Stomach (tissue), 9 donors: ENCODE data around the gene BBS4. TPM values are rescaled to one million over a fixed set of nuclear protein-coding genes. Genes with fewer than 3 reads are reported as not detected.

ENCODE experiments used
- DNase-seq, 2 donors: peaks; one replicate each; pipeline versions ENCODE4 v3.0.0 to v3.0.0-alpha.2; 2013 to 2019
- H3K27ac ChIP-seq, 5 donors: fragments of 200-600 bp in 4 of 5; sonication (generic) in 4 of 5; one replicate each; pipeline ENCODE4 v1.5.1; 2013 to 2019; ENCODE audit warnings: mild to moderate bottlenecking in 1 of 5, moderate library complexity in 1 of 5
- H3K27me3 ChIP-seq, 3 donors: fragments of 200-600 bp; sonication (generic); one replicate each; pipeline ENCODE4 v1.5.1; 2017 to 2019; ENCODE audit warnings: mixed run types in 1 of 3
- H3K36me3 ChIP-seq, 4 donors: fragments of 200-600 bp; sonication (generic); 1 replicate in 3 of 4; 2 replicates in 1 of 4; pipeline ENCODE4 v1.5.1; 2016 to 2019
- H3K4me1 ChIP-seq, 4 donors: fragments of 200-600 bp; sonication (generic); one replicate each; pipeline ENCODE4 v1.5.1; 2016 to 2019
- H3K4me3 ChIP-seq, 4 donors: fragments of 200-600 bp; sonication (generic) in 3 of 4; one replicate each; pipeline ENCODE4 v1.5.1; 2016 to 2019; ENCODE audit warnings: mild to moderate bottlenecking in 1 of 4
- H3K9me3 ChIP-seq, 4 donors: fragments of 200-600 bp; sonication (generic); one replicate each; pipeline ENCODE4 v1.5.1; 2016 to 2019
- EP300 ChIP-seq: sonication (generic); formaldehyde crosslinking; IDR thresholded peaks from one replicate; pipeline ENCODE4 v1.6.1; 2017; ENCODE audit warnings: antibody characterized with exemption
- POLR2A ChIP-seq, 4 donors: fragments of 450-650 bp; IDR thresholded peaks; one replicate each; pipeline ENCODE4 v1.6.1; 2016; ENCODE audit warnings: antibody characterized with exemption in 4 of 4, control low read depth in 2 of 4, mild to moderate bottlenecking in 1 of 4, moderate library complexity in 1 of 4
- POLR2AphosphoS5 ChIP-seq, 3 donors: sonication (generic); formaldehyde crosslinking; IDR thresholded peaks; one replicate each; pipeline ENCODE4 v1.6.1; 2016; ENCODE audit warnings: antibody characterized with exemption in 3 of 3
- WGBS, 5 donors: extraction: QIAGEN DNeasy Blood & Tissue Kit in 3 of 5; methylation state at CpG; one replicate each; pipeline versions ENCODE4 v1.1.5 to v1.1.7; 2013 to 2018; 5-methylcytosine and 5-hydroxymethylcytosine counted together
- intact Hi-C: fragments of 100-400 bp; cut with DNase I; formaldehyde crosslinking; loops from one replicate; pipeline ENCODE4 v1.15.1; 2023; ENCODE audit warnings: low total_unique reads
- polyA plus RNA-seq, 3 donors: library from polyadenylated mRNA; stranded (reverse); fragments of 200-250 nt; gene quantifications; one replicate each; pipeline ENCODE4 v1.2.3, GENCODE V29; 2013
- total RNA-seq, 5 donors: library from RNA; depleted of rRNA; stranded (reverse); fragments of >200 nt; gene quantifications; one replicate each; pipeline versions ENCODE4 v1.1.0 to v1.2.3, GENCODE V29; 2014 to 2016
- TF ChIP-seq, protein P1 (sequence below), 7 experiments: fragments of 450-650 bp in 4 of 7; fragments of 200-600 bp in 3 of 7; sonication (generic) in 3 of 7; IDR thresholded peaks; one replicate each; pipeline ENCODE4 v1.5.1; 2016 to 2019; ENCODE audit warnings: antibody characterized with exemption in 7 of 7, control low read depth in 2 of 7, mild to moderate bottlenecking in 1 of 7
- donor health status: healthy with polysubstance abuse.
- donor health status: Bipolar disorder and iron deficiency.
- donor health status: healthy.

The BBS4 gene
- total and polyA plus RNA-seq, 8 donors, result 4.3 to 53.1 (median 17.5) TPM

DNA sequence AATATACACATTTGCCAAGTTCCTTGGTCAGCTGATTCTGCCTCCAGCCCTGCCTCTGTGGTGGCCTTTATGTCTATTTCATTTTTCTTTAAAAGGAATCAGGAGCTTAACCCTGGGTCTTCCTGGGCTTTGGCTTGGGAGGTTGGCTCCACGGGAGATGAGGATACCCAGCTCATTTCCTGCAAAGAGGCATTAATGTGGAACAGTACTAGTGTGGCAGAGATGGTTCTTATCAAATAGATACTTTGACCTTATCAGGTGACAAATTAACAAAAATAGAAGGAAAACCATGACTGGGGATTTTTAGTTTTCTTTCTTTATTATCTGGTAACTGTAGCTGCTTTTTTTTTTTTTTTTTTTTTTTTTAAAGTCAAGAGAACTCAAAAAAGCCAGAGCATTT lies 42.8 kb downstream of the BBS4 start:
- no peaks in the 10 kb centered on the region for H3K27me3 ChIP-seq
- WGBS, 5 donors, result 81 to 94% (median 90%) methylated on average over 1 of the region's 1 CpG
- no peak for TF ChIP-seq EP300
- TF ChIP-seq, protein P1, sequence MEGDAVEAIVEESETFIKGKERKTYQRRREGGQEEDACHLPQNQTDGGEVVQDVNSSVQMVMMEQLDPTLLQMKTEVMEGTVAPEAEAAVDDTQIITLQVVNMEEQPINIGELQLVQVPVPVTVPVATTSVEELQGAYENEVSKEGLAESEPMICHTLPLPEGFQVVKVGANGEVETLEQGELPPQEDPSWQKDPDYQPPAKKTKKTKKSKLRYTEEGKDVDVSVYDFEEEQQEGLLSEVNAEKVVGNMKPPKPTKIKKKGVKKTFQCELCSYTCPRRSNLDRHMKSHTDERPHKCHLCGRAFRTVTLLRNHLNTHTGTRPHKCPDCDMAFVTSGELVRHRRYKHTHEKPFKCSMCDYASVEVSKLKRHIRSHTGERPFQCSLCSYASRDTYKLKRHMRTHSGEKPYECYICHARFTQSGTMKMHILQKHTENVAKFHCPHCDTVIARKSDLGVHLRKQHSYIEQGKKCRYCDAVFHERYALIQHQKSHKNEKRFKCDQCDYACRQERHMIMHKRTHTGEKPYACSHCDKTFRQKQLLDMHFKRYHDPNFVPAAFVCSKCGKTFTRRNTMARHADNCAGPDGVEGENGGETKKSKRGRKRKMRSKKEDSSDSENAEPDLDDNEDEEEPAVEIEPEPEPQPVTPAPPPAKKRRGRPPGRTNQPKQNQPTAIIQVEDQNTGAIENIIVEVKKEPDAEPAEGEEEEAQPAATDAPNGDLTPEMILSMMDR (IDR thresholded peaks at IDR 0.05), result no peak
- TF ChIP-seq POLR2AphosphoS5 (IDR thresholded peaks at IDR 0.05), result no peak
- TF ChIP-seq POLR2A (IDR thresholded peaks at IDR 0.05), result no peak
- DNase-seq, result no peak
- intact Hi-C loops, result no loop called here
- H3K36me3 ChIP-seq, result peaks cover 12 to 88% (median 72%) of the 10 kb centered on the region in 4 donors
- no peak overlapping the region for H3K27ac ChIP-seq
- H3K4me3 ChIP-seq, result no peak overlapping the region
- H3K9me3 ChIP-seq, result no peaks in the 10 kb centered on the region
- no peaks in the 10 kb centered on the region for H3K4me1 ChIP-seq

GRCh38 chr15:72732086-72732485 lies 46.1 kb downstream of the BBS4 start:
- no peak overlapping the region for H3K27ac ChIP-seq
- H3K4me1 ChIP-seq, result peaks cover 0 to 5% (median 0%) of the 10 kb centered on the region in 4 donors
- no peaks in the 10 kb centered on the region for H3K9me3 ChIP-seq
- H3K4me3 ChIP-seq, result no peak overlapping the region
- no peaks in the 10 kb centered on the region for H3K27me3 ChIP-seq
- DNase-seq, result no peak
- intact Hi-C loops, result no loop called here
- H3K36me3 ChIP-seq, result peaks cover 26 to 89% (median 78%) of the 10 kb centered on the region in 4 donors
- no peak for TF ChIP-seq POLR2AphosphoS5 (IDR thresholded peaks at IDR 0.05)
- TF ChIP-seq, protein P1 (IDR thresholded peaks at IDR 0.05), result no peak
- no peak for TF ChIP-seq POLR2A (IDR thresholded peaks at IDR 0.05)
- TF ChIP-seq EP300, result no peak

GRCh38 chr15:72732516-72732915 lies 46.5 kb downstream of the BBS4 start:
- Histone ChIP-seq H3K4me3 (no peak overlapping the region), H3K36me3 (peaks cover 30 to 89% (median 79%) of the 10 kb centered on the region in 4 donors)
- intact Hi-C loops, result no loop called here

GRCh38 chr15:72733941-72734738 lies 48.1 kb downstream of the BBS4 start:
- no peaks in the 10 kb centered on the region for H3K27me3 ChIP-seq
- H3K9me3 ChIP-seq, result no peaks in the 10 kb centered on the region
- no peak overlapping the region for H3K27ac ChIP-seq
- peaks cover 0 to 10% (median 0%) of the 10 kb centered on the region in 4 donors for H3K4me1 ChIP-seq
- WGBS, 5 donors, result 65 to 78% (median 73%) methylated on average over 2 of the region's 2 CpGs
- H3K36me3 ChIP-seq, result peaks cover 38 to 92% (median 86%) of the 10 kb centered on the region in 4 donors
- no peak overlapping the region for H3K4me3 ChIP-seq
- TF ChIP-seq POLR2AphosphoS5 (IDR thresholded peaks at IDR 0.05) (no peak), POLR2A (IDR thresholded peaks at IDR 0.05) (no peak), EP300 (no peak)
- TF ChIP-seq, protein P1 (IDR thresholded peaks at IDR 0.05), result no peak
- DNase-seq, result no peak
- intact Hi-C loops, result no loop called here

More at GRCh38 chr15:72732516-72732915, 46.5 kb downstream of the BBS4 start:
- Histone ChIP-seq H3K27ac (no peak overlapping the region), H3K27me3 (no peaks in the 10 kb centered on the region), H3K4me1 (peaks cover 0 to 9% (median 0%) of the 10 kb centered on the region in 4 donors), H3K9me3 (no peaks in the 10 kb centered on the region)
- WGBS, 5 donors, result 89 to 93% (median 90%) methylated on average over 4 of the region's 4 CpGs
- no peak for DNase-seq
- no peak for TF ChIP-seq POLR2AphosphoS5 (IDR thresholded peaks at IDR 0.05)
- TF ChIP-seq EP300, result no peak
- TF ChIP-seq, protein P1 (IDR thresholded peaks at IDR 0.05), result no peak
- TF ChIP-seq POLR2A (IDR thresholded peaks at IDR 0.05), result no peak
